KG1 (cell line): ENCODE results near the gene BMP7.
"Not testable (repeated sequence)": the region's sequence is repeated elsewhere in the genome, so short reads cannot be mapped to it uniquely, and the experiment has no call there.

Source experiments
- DNase-seq: peaks from one replicate; lab custom pipeline; 2025; lab: John Stamatoyannopoulos, UW

Gene BMP7

DNA sequence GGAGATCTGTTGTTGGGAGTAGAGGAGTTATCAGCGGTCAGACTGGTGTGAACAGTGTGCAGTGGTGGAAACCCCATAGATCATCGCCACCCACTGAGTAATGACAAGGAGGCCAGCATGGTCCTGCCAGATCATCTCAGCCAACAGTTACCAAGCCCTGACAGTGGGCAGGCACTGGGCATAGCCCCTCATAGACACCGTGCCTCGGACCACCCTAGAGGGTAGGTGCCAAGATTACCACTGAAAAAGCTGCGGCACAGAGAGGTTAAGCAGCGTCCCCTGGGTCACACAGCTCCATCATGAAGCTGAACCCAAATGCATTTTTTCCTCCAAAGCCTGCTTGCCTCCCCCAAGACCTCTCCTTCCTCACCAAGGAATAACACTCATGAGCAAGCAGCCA, 21.5 kb upstream of the BMP7 start:
- no peak for DNase-seq

DNA sequence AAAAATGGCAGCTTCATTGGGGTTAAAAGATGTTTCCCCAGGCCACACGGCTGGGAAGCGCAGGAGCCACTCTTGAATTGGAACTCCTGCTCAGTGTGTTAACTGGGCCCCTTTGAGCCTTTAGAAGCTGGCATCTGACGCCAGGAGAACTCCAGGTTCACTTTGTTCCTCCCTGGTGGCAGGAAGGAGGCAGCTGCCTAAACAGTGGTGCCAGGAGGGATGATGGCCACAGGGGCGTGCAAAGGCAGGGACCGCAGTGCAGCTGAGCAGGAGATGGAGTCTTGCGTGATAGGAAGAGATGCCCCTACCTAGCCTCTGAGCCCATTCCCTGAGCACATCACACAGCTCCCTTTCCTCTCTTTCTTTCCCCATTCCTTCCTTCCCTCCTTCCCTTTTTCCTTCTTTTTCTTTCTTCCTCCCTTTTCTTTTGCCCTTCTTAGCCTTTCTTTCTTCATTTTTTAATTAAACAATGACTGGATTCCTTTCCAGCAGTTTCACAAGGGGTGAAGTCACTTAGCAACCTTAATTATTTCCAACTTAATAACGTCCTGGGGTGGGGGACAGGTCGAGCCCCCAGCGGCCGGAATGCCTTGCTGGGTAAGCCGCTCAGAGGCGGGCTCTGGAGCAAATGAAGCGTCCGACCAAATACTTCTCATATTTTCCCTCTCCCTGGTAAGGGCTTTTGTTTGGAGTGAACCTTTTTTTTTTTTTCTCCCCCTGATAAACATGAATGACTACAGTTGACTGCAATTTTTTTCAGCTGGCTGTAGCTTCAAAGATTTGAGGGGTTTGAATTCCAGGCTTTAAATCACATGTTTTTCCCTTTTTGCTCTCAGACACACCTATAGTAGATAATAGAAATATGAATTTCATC, 20.8 kb upstream of the BMP7 start:
- no peak for DNase-seq

DNA sequence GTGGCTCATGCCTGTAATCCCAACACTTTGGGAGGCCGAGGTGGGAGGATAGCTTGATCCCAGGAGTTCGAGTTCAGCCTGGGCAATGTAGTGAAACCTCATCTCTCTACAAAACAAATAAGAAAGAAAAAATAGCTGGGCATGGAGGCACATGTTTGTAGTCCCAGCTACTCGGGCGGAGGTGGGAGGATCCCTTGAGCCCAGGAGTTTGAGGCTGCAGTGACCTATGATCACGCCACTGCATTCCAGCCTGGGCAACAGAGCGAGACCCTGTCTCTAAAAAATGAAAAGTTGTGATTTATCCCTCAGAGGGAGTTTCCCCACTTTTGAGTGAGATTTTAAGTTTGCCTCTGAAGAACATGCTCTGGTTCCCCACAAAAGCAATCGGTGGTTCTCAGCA, 17.4 kb upstream of the BMP7 start:
- DNase-seq: no peak

DNA sequence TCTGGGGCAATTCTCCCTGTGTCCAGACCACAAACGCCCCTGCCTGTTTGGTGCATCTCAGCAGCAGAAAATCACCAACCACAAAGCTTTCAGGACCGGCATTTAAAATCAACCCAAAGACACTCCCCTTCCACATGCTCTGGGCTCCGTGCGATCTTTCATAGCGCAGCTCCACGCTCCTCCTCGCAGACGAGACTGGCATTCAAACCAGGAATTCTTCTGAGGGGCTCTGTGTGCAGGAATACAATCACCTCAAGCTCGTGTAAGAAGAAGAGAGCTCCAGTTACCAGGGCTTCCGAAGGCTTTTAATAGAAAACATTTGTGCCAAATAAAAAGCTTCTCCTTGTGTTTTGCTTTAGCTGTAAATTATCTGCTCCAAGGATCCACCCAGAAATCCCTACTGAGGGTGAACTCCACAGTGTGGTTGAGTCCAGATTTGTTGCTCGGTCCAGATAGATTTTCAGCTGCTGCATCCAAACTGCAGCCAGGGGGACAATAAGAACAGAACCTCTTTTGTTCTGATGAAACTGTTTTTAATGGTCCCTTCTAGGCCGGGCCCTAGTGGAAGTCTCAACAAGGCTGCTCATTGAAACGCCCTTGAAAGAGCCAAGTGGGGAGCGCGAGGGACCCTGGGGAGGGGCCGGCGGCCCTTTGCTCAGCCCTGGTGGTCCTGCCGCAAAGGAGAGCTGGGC, 16.4 kb upstream of the BMP7 start:
- DNase-seq: no peak

DNA sequence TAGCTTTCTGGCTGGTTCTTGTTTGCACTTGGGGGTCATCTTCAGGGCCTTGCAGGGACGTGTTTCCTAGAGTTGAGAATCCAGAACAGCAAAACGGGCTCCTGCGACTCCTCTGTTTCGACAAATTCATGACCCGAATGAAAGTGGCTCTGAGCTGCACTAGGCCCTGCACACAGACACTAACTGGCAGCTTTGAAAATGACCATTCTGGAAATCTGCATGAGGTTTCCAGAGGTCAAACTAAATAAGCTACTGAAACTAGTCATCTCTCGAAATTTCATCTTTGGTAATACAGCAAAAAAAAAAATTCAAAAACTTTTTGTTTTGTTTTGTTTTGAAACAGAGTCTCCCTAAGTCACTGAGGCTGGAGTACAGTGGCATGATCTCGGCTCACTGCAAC, 15.5 kb upstream of the BMP7 start:
- no peak for DNase-seq

DNA sequence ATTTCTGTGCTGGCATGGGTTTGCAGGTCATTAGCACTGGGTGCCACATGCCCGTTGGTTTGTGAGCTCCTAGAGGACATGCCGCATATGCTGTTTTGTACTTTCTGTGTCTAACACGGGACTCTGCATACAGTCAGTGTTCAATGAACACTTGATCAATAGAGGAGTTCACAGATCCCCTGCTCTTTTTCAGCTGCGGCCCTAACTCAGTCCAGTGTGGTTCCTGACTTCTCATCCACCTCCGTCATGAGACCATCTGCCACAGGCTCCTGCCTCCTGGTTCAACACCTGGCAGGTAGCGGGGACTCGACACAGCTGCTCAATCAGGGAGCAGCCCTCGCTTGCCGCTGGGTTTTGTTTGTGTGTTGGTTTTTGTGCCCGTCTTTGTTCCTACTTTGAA, 13.8 kb upstream of the BMP7 start:
- no peak for DNase-seq

DNA sequence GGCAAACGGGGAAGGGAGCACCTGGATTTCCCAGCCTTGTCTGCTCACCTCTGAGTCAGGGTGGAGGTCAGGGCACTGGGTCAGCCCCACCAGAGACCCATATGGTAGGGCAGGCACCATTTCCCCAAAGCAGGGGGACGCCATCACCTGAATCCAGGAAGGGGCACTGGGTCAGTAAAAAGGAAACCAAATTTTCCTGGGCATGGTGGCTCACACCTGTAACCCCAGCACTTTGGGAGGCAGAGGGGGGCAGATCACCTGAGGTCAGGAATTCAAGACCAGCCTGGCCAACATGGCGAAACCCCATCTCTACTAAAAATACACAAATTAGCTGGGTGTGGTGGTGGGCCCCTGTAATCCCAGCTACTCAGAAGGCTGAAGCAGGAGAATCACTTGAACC, 13.1 kb upstream of the BMP7 start:
- not testable (repeated sequence) for DNase-seq

DNA sequence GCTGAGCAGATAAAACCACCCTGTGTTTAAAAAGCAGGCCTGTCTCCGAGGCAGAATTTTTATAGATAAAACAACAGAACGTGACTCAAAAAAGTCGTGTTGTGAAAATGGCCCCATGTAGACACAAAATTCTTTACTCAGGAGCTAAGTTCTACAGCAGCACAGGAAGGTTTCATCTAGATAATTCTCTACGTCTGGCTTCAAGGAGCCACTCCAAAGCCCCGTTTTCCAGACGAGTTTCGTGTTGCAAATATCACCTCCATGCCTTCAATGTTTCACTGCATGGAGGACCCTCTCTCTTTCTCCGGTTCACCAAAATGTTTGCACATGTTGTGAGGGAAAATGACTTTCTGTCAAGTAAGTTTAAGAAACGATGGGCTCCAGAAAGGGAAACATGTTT, 12.0 kb upstream of the BMP7 start:
- DNase-seq: no peak

DNA sequence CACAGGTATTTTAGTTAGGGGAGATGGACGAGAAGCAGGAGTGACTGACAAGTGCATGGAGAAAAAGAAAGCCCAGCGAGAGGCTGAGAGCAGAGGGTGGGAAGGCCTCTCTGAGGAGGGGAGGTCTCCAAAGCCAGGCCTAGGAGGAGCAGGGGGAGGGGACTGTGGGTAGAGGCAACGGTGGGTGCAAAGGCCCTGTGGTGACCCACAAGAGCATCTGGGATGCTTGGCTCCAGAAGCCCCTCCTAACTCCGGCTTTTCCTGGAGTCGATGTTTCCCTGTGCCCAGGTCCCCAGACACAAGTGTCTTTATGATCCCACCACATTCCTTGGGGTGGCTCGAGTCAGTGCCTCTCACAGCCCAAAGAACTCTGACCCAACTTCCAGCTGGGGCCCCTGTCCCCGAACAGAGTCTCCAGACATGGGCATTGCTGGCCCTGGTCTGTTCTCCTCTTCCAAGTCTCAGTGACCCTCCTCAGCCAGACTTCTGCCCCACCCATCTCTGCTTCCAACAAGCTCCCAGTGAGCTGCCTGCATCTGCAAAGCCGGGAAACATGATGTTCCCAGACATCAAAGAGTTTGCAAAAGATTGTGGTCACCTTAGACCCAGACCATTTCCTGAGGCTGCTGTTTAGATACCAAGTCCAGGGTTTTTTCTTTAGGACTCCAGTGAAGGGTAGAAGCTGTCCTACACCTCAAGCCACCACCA, 11.1 kb upstream of the BMP7 start:
- no peak for DNase-seq

DNA sequence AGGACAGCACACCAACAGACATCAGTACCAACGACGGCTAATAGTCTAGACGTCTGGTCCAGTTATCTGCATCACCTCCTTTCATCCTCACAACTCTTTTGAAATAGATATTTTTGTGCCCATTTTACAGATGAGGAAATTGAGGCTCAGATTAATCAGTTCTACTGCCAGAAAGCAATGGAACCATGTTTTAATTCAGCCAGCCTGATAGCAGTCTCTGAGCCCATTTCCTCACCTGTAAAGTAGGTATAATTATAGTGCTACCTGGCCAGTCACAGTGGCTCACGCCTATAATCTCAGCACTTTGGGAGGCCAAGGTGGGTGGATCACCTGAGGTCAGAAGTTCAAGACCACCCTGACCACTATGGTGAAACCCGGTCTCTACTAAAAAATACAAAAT, 9.8 kb upstream of the BMP7 start:
- no peak for DNase-seq

DNA sequence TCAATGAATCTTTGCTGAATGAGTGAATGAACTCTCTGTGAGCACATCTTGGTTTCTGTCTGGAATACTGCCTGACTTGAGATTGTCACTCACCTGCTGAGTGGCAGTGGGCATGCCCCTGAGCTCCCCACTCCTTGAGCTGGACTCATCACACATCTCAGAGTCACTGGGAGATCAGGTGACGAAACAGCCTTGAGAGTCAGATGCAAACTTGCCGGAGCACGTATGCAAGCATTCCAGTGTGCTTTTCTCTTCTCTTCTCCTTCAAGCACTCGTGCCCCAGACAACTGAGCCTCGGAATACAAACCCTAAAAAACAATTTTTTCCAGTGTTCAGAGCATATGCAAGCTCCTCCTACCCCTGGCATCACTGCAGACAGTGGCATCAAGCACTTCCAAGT, 9.4 kb upstream of the BMP7 start:
- no peak for DNase-seq

DNA sequence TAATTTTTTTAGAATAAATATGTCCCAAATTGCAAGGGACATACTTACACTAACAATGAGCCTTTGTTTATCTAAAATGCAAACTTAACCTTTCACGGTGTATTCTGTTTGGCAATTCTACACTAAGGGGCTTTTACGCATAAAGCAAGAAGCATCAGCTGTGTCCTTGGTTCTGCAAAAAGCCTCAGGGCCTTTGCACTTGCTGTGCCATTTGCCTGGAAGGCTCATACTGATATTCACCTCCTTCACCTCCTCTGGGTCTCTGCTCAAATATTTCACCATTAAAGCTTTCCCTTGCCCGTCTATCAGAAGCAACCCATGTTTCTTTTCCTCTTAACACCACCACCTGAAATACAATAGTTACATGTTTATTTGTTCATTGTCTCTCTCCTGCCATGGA, 8.9 kb upstream of the BMP7 start:
- DNase-seq: no peak

DNA sequence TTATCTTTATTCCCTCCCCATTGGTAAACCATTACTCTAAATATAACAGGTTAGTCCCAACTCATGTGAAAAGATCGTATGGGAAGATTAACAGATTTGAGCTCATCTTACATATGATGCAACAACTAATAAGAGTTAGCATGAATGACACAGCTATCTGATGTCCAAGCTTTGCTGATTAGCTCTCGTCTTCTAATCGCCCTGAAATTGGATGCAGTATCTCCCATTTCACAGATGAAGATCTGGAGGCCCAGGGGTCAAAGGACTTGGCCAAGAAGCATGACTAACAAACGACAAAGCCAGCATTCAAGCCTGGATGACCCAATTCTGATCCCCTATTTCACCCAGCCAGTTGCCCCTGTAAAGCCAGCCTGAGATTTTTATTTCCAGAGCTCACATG, 8.4 kb upstream of the BMP7 start:
- DNase-seq: no peak

DNA sequence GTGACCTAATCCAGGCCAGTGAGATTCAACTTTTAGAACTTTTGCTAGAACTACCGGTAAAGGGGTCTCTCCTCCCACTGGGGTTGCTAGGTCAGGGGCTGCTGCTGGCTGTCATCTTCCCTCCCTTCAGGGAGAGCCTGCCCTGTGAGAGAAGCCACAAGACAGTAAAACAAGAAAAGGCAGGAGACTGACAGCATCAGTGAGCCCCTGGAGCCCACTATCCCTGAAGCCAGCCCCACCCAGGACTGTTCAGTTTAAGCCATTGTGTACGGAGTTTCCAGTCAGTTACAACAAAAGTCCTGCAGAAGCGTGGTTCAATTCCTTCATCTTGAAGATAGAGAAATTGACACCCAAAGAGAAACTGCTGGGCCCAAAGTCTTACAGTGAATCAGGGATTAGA, 7.9 kb upstream of the BMP7 start:
- no peak for DNase-seq

DNA sequence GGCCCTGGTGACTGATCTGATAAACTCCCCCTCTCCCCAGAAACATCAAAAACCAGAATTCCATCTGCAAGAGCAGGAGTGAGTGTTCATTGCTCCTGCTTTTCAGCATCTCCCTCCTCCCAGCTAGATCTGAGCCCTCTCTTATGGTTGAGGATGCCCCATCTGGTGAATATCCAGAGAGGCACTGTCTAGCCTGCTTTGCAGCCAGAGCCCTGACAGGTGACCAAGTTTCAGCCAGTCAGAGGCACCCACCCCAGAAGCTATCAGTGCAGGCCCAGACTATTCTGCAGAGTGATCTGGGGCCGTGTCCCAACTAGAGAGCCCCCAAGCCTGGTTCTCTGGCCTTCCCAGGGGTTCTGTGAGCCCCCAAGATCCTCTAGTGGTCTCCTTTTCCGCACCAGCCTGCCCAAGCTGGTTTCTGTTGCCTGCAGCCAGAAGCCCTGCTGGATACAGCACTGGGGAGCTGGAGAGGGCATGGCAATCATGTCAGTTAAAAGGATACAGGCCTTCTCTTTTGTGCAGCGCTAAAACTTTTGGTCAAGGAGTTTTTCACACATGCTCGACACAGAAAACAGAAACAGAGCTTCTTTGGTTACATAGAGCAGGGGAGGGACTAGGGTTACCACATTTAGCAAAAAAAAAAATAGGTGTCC, 6.6 kb upstream of the BMP7 start:
- no peak for DNase-seq

DNA sequence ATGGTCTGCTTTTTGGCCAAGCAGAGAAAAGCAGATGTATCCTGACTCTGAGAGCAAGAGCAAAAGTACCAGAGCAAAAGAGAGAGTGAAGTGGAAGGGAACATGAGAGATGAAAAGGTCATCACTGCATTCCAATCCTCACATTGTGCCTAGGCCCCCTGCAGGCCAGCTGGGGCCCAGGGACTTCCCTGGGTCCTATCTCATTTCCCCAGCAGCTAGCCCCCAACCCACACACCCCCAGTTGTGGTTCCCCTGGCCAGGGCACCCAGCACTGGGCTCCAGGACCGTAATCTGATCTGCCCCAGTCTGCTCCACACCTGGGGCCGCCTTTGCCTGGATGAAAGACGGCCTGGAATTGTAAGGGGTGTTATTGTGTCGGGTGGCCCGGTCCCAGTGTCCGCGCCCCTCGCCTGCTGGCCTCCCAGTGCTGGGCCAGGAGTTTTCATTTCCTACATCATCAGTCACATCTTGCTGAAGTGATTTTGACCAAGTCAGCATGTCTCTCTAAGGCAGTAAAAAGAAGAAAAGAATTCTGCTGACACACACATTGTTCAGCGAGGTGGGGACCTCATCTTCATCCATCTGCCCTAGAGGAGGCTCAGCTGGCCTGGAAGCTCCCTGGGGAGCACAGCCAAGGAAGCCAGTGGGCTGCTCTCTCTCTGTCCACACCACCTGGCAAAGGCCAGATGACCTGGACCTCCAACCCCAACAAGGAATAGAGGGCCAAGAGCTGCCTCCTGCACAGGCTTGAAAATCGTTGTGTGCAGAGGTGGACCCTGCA, 4.0 kb upstream of the BMP7 start:
- no peak for DNase-seq

DNA sequence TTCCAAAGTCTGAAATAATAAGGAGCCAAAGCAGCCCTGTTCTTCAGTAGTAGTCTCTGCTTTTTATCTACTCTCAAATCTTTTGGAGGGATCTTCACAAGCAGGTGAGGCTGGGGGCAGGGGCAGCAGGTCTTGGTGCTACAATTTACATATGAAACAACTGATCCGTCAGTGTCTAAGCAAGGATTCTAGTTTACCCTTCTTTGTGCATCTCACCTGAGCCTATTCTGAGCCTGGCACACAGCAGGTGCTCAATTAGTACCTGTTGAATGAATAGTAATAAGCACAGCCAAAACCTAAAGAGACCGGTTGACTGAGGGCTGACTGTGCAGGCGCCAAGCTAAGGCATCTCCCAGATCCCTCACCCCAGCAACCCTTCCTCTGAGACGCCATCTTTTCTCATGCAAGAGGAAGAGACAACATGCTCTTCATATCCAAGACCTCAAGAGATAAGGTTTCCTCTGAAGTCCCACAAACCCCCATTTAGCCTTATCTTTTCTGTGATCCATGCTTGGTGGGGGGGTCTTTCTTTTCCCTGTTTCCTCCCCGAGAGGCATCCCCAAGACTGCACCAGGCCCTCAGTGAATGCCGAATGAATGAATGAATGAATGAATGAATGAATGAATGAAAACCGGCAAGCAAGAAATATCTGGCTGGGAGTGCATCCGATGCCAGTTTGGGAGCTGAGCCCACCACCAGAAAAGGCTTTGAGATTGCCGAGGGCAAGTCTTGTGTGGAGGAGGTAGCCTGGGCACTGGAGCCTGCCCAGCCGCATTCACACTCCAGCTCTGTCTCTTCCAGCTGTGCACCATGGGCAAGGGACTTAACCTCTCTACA, 2.9 kb upstream of the BMP7 start:
- DNase-seq: no peak

DNA sequence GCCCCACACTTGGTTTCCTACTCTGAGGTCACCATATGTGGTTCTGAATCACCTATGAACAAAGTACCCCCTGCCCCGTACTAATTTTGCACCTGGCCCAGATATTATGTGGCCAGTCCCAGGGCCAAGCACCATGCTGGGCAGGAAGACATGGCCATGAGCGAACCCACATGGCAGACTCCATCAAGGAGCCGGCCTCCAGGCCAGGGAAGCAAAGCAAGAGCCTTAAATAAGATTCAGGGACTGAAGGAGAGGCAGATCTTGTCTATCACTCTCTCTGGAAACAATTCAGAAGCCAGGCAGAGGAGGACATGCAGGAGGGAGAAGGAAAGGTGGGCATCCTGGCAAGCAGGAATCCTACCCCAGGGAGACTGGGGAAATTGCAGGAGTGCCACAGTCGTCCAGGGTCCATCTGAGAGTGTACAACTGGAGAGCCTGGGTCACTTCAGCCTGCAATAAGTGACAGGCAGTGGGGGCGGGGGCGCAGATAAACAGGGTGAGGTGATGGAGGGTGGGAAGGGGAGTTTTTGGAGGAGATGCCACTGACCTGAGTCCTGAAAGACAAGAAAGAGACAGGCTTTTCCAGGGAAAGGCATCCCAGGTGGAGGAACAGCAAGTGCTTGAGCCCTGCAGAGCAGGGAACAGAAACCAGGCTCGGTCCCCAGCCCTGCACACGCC, 2.1 kb upstream of the BMP7 start:
- no peak for DNase-seq

DNA sequence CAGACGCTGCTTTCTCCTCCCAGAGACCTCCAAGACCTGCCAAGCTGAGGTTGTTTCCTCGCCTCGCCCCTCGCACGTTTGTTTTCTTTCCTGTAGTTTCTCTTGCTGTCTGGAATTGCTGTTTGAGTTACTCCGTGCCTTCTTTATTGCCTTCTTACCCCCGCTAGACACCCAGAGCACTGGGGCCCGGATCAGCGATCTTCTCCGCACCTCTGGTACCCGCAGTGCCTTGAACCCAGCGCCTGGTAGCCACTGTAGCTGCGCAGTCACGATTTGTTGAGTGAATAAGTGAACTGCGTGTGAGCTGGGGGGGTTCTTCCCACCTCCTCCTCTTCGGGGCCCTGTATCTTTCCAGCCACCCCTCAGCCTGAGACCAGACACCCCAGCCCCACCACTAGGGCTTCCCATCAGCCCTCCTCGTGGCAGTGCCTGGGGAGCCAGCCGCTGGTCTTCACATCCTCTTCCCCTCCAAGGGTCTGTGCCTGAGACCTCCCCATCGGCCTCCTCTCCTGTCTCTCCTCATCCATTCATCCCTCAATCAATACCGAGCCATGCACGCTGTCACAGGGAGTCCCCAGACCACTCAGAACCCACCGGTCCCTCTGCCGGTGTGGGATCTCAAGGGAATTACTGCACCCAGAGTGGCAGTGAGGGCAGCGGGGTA, 849 bp upstream of the BMP7 start:
- DNase-seq: no peak

DNA sequence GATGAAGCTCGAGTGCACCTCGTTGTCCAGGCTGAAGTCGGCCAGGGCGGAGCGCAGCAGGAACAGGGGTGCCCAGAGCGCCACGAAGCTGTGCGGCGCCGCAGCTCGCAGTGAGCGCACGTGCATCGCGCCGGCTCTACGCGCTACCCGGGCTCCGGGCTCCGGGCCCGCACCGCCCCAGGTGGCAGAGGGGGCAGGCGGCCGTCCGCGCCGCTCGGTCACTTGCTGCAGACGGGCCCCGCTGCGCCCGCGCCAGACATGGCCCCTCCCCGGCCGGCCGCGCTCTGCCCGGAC, 497 bp downstream of the BMP7 start:
- DNase-seq: no peak
